GM21737 (cell line): ENCODE results near the gene SDK2.
"Not testable (repeated sequence)": the region's sequence is repeated elsewhere in the genome, so short reads cannot be mapped to it uniquely, and the experiment has no call there.

ENCODE experiments used
- ATAC-seq: cut with Tn5 transposase; IDR thresholded peaks from one replicate; pipeline ENCODE4 v1.9.1; 2021; ENCODE audit warnings: mild to moderate bottlenecking, moderate library complexity; ENCODE audit not compliant: unreplicated experiment

SDK2 gene

GRCh38 chr17:73334771-73335513, 309.3 kb downstream of the SDK2 start:
- no peak for ATAC-seq

DNA sequence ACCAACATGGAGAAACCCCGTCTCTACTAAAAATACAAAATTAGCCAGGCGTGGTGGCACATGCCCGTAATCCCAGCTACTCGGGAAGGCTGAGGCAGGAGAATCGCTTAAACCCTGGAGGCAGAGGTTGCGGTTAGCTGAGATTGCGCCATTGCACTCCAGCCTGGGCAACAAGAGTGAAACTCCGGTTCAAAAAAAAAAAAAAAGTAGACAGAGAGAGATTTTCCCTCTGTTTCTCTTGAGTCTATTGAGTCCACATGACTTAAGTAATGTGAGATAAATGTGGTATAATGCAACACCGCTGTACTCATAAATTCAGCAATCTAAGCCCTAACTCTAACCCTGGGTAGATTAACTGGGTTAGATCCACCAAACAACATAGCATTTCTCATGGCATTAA, 310.8 kb downstream of the SDK2 start:
- not testable (repeated sequence) for ATAC-seq

GRCh38 chr17:73331060-73331459, 313.2 kb downstream of the SDK2 start:
- ATAC-seq = no peak

DNA sequence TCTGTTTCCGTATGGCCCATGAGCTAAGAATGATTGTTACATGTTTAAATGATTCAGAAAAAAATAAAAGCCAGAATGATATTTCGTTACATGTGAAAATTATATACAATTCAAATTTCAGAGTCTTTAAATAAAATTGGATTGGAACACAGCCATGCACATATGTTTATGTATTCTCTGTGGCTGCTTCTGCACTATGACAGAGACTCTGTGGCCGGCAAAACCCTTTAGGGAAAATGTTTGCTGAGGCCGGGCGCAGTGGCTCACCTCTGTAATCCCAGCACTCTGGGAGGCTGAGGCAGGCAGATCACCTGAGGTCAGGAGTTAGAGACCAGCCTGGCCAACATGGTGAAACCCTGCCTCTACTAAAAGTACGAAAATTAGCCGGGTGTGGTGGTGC, 316.6 kb downstream of the SDK2 start:
- ATAC-seq = no peak

DNA sequence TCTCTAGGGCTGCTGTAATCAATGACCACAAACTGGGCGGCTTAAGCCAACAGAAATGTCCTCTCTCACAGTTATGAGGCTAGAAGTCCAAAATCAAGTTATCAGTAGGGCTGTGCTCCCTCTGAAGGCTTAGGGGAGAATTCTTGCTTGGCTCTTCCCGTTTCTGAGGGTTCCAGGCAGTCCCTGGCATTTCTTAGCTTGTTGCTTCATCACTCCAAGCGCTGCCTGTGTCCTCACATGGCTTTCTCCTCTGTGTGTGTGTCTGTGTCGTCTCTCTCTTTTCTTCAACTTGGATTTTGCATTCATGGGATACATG, 318.8 kb downstream of the SDK2 start:
- ATAC-seq = no peak

DNA sequence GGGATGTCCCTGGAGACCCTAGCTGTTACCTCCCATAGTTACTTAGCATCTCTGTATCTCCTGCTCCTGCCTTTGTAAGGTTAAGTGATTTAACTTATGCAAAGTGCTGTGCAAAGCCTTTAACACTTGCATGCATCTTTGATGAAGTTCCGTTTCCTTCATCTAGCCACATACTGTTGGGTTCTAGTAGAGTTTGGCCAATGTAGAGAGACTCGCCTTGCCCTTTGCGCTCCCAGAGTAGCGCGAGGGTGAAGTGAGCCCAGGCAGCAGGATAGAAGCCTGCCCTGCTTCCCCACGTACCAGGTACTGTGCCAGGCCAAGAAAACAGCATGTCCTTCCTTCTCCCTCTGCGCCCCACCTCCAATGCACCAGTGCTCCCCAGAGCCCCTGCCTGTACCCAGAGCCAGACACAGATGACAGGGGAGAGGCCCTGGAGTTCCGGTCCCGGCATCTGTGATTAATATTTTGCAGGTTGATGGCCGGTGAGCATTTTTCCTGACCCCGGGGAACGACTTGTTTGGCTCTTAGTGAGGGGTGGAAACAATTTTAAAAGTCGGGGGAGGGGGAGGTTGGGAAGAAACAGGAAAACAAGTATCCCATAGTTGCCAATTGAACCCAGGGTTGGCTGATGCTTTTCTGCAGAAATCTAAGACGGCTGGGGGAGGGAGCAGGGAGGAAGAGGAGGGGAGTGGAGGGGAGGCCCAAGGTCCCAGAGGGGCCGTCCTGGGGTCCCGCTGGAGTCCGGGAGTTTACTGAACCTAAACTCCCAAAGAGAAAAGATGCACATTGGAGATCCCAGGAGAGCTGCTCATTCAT, 319.3 kb downstream of the SDK2 start:
- no peak for ATAC-seq

DNA sequence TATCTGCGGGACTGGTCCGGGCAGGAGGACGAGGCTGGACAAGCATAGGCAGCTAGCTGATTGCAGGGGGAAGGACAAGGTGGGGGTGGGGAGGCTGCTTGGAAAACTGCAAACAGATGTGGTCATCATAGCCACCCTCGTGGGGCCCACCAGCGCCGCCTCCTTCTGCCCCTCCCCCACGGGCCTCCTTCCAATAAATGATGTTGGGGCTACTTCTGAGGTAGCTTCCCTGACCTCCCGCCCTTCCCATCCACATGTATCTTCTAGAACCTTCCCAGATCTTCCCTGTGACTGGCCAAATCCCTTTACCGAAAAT, 320.1 kb downstream of the SDK2 start:
- ATAC-seq = no peak

DNA sequence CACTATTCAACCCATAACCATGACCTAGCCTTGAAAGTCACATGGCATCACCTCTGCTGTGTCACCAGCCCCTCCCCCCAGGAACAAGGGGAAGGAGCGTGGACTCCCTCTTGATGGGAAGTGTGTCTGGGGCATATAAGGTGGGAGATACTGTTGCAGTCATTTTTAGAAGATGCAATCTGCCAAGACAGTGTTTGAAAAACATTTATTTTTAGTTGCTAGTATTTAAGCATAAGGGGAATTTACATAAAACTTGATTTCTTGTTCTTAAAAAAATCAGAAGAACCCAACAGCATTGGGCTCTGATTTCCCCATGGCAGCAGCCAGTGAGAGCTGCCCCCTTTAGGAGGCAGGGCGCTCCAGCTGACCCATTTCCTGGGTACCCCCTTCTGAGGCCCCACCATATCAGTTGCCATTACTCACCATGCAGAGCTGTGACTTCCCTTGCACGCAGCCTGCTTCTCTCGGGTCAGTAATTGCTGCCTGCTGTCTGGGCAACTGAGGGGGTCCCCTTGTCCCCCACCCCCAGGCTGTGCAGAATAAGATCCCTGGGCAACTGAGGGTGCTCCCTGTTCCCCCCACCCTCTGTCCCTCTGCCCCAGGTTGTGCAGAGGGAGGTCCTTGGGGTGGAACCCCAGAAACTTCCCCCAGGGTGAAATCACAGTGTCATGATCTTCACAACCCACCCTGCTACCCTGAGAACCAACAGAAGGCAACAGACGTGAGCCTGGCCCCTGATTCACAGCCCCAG, 320.7 kb downstream of the SDK2 start:
- no peak for ATAC-seq

DNA sequence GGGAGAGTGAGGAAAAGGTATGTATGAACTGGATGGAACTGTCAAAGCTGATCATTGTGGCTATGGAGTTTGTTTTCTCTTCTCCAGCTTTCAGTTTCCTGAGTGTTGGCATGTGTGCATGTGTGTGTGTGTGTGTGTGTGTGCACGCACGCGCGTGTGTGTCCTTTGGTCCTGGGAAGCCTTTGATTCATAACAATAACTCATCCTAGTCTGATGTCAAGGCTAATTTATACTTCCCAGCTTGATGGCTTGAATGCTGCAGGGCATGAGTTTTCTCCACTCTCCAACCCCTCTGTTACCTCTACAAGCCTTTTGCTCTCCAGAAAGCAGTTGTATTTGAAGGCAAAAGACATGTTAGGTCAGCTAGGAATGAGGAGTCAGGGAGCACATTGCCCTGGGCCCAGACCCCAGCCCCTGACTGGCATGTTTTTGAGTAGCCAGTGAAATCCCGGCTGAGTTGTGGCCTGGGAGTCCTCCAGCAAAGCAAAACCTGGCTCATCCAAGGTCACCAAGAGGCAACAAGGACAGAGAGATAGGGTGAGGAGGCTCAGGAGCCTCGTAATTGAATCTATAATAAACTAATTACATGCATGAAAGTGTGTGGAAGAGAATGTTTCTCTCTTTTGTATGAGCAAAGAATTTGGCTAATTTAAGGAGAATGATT, 323.5 kb downstream of the SDK2 start:
- ATAC-seq = no peak

- no peak for ATAC-seq
Measured at GRCh38 chr17:73319766-73320165, 324.5 kb downstream of the SDK2 start.

- no peak for ATAC-seq
Measured at GRCh38 chr17:73318836-73319235, 325.4 kb downstream of the SDK2 start.

GRCh38 chr17:73318427-73318813, 325.8 kb downstream of the SDK2 start:
- no peak for ATAC-seq

- no peak for ATAC-seq
Measured at GRCh38 chr17:73317513-73318426, 326.5 kb downstream of the SDK2 start.

GRCh38 chr17:73316919-73317505, 327.2 kb downstream of the SDK2 start:
- no peak for ATAC-seq

- ATAC-seq = no peak
Measured at GRCh38 chr17:73315471-73315870, 328.8 kb downstream of the SDK2 start.

- ATAC-seq = no peak
Measured at GRCh38 chr17:73313526-73314127, 330.6 kb downstream of the SDK2 start.

DNA sequence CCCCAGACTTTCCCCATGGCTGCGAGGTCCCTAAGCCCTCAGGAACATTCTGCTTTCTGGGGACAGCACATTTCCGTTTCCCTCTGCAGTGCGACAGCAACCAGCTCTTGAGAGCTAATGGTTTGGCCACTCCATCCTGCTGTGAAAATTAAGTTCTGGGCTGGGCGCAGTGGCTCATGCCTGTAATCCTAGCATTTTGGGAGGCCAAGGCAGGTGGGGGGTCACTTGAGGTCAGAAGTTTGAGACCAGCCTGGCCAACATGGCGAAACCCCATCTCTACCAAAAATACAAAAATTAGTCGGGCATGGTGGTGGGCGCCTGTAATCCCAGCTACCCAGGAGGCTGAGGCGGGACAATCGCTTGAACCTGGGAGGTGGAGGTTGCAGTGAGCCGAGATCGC, 331.4 kb downstream of the SDK2 start:
- not testable (repeated sequence) for ATAC-seq

GRCh38 chr17:73311781-73312641, 332.2 kb downstream of the SDK2 start, which contains the start of gene CDC42EP4:
TSS of gene CDC42EP4 (minus strand) at chr17:73312001. CDS start at chr17:73286500, 25,501 bp downstream.
- ATAC-seq = peak; percentile 83

- peak; percentile 5 for ATAC-seq
Measured at GRCh38 chr17:73311428-73311780, 332.8 kb downstream of the SDK2 start.
